Hematopoietic multipotent progenitor cell treated with erythropoietin and hydrocortisone succinate and interleukin-3 and kit ligand, for 15 days (in vitro differentiated cells): Measurements from ENCODE around the gene RORB.
"Not testable (repeated sequence)": the region's sequence is repeated elsewhere in the genome, so short reads cannot be mapped to it uniquely, and the experiment has no call there.

Source experiments
- DNase-seq: peaks from one replicate; pipeline ENCODE4 v3.0.0-alpha.2; 2015; ENCODE audit warnings: low spot score

The RORB gene

DNA sequence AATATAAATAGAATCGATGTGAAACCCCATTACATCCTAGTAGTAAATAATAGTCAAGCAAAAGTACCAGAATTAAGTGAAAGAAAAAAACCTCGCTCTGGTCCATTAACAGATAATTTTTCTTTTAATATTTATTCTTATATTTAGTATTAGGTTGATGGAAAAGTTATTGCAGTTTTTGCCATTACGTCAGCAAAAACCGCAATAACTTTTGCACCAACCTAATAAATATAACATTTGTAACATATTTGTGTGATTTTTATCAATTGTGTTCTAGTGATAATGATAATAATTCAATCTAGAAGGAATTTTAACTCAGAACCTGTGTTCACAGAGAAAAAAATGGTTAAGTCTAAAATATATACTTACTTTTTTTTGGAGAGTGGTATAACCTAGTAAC lies 16.1 kb downstream of the RORB start:
- DNase-seq, result no peak

DNA sequence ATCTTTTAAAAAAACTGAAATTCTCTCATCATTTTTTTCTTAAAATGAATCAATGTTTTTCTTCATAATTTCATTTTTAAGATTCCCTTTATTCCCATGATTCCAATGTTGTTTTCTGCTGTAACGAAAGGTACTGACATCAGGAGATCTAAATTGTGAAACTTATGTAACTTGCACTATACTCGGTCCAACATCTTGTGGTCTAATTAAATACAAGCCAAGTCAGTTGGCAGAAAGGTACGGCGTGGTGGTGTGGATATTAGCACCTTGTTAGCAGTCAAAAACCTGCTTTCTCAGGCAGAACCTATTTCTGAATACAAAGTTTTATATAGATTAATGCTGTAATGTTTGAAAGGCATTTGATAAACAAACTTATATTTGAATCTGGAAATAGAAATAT lies 20.1 kb downstream of the RORB start:
- no peak for DNase-seq

DNA sequence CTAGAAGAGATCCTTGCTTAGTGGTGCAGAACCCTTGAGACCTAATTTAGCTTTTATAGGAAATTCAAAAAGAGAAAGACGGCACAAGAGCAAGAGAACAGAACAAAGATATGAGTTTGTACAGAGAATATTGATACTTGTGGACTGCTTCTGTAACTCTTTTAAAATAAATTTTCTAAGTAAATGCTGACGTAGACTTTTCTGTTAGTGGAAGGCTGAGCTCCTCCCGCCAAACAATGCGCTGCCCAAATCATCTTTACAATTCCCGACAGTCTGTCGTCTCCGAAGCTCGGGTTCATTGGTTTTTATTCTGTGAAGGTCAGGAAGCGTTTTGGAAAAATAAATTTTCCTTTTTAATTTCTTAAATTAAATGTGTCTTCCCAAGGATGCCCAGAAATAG lies 22.3 kb downstream of the RORB start:
- DNase-seq, result no peak

DNA sequence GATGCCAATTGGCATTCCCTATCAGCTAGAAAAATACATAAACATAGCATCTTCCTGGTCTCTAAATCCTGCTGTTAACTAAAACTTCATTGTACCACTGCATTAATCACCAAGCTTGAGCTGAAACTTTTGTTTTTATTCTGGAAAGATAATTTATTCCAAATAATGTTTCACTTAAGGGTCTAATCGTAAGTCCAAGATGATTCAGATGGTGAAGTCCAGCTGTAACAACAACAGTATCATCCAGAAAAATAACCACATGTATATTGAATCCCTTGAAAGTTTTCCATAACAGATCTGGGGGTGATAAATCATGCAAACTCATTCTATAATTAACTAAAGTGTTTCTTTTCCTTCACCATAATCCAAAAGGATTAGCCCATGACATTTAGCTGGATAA lies 23.9 kb downstream of the RORB start:
- DNase-seq, result no peak

DNA sequence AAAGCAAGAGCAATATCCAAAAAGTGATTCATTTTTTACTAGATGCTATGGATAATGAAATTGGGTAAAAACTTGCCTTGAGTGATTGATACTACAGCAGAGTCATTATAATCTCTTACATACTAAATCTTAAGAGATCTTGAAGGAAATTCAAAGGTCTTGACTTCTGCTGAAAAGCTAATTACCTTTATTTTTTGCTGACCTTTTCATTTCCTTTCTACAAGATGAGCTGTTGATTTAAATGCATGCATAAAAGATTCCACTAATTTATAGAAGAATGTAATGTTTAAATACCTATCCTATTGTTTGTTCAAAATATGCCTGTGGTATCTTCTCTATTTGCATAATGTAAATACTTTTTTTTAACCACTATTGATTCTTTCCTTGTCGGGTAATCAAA lies 27.2 kb downstream of the RORB start:
- no peak for DNase-seq

DNA sequence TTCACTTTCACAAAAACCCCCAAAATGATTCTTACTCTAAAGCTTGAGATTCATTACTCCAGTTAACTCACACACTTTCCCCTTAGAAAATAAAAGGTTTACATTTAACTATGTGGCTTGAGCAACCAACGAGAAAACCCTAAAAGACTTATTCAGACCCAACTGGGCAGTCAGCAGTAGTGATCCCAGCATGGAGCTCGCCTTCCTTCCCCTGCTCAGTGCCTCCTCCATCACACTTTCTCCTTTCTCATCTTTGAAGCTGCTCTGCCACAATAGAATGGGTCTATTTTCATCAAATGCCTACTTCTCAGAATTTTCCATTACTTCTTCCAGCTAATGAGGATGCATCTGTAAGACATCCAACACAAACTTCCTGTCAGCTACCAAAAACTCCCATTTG lies 29.1 kb downstream of the RORB start:
- DNase-seq, result no peak

DNA sequence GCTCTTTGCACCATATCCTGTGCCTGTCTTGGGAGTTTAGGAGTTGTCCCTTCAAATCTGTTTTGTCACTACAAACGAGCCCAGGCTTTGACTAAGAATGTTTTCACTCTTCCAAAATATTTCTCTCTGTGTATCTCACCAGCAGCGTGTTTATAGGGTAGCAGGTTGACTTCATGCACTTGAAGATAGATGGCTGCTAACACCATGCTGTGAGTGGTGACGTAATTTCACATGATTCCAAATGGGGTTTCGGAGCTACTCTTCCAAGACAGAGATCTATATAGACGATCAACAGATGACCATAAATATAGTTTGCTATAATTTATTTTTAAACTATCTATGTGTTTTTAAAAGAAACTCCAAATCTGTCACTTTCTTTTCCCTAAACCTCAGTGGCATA lies 30.6 kb downstream of the RORB start:
- no peak for DNase-seq

DNA sequence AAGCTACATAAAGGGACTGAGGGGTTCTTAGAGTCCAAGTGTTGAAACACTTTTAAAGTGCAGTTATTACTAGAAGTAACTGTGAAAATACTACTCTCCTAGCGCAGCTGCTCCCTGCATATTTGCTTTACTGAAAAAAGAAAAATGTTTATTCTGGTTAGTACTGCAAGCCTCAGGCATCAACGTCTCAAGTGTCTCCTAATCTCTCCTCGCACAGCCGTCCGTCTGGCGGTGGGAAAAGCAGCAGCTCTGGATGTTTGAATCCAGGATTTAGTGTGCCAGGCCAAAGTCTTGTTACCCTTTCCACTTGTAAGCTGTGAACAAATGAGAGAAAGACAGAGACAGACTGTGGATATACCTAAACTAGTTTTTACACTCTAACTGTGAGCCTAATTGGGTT lies 31.1 kb downstream of the RORB start:
- DNase-seq, result no peak

DNA sequence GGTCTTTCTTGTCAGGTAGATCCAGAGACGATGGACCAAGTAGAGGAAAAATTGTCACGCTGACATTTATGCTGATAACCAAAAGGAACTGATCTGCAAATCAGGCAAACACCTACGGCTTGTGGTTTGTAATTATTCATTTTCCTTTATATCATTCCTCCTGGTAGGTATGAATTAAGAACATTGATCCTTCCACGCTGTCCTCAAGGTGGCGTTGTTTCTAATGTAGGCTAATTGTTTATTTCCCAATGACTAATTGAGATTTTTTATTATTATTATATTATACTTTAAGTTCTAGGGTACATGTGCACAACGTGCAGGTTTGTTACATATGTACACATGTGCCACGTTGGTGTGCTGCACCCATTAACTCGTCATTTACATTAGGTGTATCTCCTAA lies 33.3 kb downstream of the RORB start:
- DNase-seq, result not testable (repeated sequence)

DNA sequence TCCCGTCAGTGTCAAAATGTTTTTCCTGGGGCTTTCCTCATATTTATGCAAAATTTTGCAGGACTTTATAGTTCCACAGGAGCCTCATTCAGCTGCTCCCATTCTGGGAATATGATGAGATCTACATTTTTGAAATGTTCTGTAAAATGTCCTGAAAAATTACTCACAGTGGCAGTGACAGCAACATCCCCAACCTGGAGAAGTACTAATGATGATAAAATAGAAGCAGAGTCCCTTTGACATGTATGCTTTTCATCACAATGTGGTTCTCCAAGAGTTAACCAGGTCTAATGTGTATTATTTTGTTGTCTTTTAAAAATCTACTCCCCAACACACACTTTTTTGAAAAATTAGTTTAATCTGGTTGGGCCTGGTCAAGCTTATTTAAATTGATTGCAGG lies 36.1 kb downstream of the RORB start:
- DNase-seq, result no peak

DNA sequence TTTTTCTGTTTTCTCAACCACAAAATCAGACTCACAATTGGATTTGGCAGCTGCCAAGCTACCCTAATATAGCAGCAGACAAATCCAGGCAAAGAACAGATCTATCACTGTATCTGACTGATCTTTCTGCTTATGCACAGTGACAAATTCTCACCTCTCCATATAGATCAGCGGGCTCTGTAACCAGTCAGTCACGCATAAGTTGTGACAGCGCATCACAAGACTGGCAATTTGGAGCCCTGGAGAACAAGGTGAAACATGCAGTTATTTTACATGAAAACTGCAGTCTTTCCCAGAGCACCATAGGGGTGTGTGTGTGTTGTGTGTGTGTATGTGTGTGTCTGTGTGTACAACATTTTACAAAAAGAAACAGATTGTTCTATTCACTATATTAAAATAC lies 37.7 kb downstream of the RORB start:
- DNase-seq, result no peak

DNA sequence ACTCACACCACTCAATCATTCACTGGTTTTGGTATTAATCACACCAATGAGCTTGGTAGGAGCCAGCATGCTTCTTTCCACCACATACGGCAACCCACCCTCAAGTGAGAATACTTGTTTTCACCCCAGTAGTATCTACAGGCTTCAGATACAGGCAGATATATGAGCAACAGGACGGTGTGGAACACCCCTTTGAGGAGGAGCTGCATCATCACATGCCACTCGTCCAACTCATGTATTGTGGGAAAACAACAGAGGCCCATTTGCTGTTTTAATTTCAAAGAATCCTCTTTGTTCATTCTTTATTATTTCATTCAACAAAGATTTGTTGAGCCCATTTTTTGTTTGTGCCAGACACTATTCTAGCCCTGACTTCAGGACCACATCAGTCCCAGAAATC lies 46.0 kb downstream of the RORB start:
- no peak for DNase-seq

DNA sequence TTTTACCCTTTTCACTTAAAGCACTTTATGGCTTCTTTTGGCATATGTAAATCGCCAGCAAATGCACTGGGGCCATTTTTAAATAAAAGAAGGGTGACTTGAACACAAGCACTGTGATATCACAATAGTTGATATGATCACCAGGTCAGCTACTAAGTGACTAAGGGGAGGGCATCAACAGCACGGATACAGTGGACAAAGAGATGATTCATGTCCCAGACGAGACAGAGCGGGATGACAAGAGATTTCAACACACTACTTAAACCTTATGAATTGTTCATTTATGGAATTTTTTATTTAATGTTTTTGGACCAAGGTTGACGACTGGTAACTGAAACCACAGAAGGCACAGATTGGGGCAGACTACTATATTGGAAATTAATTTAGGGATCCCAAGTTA lies 54.1 kb downstream of the RORB start:
- DNase-seq, result no peak

DNA sequence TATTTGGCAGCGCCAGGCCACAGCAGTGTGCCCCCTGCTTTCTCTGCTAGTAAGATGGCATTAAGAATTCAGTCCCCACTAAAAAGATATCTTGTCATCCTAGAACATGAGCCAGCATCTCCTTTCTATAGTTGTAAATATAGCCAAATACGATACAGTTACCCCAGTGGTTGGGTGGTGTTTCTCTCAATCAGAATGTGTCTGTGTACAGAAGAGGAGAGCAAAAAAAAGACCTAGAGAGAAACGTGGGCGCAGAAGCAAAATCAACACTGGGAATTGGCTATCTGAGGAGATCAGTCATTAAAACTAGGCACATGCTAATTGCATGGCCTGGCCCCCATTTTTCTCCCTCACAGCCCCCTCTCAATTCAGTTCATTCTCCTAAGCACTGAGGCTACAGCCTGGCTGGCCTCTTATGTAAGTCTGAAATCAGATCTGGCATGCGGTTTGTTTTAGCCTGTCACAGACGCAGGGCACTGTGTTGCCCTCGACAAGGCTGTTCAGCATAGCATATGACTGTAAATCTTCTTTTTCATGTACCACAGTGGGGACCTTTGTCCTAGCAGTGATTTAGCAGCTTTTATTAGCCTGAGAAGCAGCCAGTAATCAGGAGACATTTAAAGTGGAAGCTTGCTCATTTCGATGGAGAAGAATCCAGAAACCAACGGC lies 57.8 kb downstream of the RORB start:
- DNase-seq, result no peak

DNA sequence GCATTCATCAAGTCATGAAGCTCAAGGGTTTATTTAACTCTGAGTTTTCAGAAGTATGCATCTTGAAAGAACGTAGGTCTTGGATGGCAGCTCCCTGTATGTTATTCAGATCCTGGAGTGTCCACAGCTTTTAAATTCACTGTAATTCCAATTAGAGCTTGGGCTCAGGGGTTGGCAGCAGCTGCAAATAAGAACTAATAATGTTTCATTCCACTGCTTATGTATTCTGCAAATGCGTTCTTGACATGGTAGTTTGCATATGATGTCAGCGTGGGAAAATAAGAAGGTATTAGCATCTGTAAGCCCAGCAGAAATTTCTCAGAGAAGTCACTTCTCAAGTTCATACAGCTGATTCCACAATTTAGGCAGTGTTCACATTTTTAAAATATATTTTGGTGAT lies 58.4 kb downstream of the RORB start:
- DNase-seq, result no peak

DNA sequence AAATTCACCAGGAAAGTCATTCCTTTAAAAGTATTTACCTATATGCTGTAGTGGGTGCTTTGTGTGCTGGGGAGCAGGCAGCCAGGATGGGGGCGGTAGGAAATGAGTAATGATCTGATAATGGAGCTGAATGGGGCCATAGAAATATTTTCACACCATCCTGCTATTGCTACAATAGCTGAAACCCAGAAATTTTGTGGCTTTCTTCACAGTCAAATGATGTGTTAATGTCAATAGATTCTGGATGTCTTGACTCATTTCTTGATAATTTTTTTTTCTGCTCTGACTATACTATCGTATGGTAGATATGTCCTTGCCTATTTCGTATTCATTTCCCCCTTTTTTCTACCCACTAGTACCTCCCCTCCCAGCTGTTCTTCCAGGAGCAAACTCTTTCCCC lies 59.5 kb downstream of the RORB start:
- DNase-seq, result no peak

DNA sequence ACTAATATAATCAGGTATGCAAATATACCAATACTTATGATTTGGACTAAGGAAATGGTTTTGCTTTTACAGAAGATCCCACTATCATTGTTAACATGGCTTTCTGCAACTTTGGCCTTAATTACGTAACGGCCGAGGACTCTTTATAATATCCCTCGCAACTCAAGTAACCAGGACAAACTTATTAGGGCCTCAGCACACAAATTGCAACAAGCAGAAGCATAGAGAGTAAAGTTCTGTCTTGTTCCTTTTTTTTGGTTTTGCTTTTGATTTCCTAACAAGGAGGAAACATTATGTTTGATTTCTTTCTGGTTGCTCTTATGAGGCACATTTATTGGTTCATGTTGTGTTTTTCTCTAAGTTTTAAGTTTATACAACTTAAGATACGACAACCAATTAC lies 60.4 kb downstream of the RORB start:
- no peak for DNase-seq

DNA sequence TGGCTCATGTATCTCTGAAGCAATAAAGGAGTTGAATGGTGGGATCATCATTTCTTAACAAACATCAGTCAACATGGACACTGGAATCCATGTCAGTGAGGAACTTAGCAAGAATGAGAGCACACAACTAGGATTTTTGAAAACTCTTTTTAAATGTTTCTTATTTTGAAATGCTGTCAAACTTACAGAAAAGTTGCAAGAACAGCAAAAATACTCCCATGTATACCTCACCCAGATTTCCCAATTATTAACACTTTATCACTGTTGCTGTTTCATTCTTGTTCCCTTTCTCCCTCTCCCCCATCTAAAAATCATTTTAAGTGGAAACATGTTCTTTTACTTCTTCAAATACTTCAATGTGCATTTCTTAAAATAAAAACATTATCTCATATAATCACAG lies 65.5 kb downstream of the RORB start:
- DNase-seq, result no peak

DNA sequence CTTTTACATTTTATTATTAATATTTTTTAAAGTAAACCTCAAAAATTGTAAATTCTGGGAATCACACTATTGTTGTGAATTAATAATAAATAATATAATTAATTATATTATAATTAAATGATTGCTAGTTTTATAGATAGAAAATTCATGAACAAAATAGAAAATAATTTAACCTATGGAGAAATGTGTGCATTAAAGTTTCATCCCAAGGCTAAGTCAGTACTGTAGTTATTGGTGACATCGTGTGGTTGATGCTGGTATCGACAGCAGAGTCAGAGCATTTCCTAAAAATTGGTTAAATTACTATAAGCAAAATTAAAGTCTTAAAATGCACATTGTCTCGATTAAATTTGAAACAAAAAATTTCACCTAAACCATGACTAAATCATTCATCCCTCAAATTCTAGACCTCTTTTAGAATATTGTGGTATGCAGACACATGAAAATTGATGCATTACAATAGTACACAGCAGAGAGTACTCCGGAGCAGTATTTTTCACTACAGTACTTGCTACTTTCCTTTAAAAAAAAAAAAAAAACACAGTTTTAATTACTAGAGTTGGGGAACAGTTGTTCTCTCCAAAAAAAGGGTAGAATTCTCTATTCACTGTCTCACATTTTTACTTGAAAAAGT lies 73.9 kb downstream of the RORB start:
- no peak for DNase-seq

DNA sequence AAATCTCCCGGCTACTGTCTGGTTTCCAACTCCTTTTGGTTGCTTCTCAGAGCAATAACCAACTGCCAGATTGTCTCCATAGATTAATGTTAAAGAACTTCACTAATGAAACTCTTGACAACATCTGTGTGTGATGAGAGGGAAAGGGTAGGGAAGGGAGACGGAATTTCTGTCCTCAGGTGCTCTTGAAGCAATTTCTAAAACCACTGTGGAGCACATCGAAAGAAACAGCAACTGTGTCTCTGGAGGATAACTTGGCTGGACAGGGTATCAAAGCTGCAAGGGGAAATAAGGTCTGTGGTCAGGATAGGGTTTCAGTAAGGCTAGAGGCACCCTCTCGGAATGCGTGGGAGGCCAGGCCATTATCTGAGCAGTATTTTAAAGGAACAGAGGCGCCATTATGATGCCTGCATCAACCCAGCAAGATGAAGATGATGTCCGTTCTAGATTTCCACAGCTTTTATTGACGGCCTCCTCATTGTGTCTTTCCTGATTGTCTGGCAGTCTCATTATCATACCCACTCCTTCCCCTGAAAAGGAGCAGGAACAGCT lies 76.6 kb downstream of the RORB start:
- DNase-seq, result no peak

DNA sequence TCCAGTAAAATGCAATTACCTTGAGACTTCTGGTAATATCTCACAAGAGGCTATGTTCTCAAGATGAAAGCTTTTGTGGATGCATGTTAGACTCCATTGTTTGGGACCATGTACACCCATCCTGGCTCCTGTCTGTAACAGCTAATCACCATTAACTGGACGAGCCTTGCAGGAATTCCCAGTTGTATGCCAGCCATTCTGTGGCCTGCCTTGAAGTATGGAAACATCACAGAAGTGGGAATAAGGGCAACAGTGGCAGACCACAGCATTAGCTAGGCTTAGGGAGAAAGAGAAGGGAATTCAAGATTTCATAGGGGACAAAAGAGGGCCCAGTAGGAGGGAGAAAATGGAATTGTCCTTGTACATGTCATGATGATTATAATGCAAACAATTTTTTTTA lies 79.0 kb downstream of the RORB start:
- no peak for DNase-seq

DNA sequence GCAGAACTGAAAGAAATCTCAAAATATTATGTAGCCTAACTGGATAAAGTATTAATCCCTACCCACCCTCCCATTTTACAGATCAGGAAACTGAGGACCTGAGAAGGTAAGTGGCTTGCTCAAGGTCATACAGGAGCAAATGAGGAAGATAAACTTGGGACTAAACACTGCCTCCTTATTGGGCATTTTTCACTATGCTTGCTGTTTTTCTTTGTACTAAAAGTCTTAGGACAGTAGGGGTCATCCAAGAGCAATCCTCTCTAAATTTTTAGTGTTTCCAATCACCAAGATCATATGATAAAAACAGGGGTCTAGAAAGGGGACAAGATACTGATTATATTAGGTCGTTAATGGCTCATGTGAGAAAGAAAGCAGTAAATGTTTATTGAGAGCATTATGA lies 80.8 kb downstream of the RORB start:
- DNase-seq, result no peak

DNA sequence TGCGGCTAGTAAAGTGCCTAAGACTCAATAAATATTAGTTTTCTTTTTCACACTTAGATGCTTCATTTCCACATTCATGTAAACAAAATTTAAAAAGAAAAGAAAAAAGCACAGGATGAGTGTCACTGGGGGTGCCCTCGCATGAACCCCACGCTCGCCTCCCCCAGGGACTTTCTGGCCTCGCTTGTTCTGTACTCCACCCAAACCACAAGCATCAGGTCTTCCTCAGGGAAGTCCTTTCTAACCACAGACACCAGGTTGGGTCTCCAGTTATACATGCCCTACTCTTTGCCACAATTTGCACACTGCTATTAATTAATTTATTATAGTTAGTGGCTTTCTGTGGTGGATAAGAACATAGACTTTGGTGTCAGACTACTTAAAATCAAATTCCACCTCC lies 92.4 kb downstream of the RORB start:
- no peak for DNase-seq

DNA sequence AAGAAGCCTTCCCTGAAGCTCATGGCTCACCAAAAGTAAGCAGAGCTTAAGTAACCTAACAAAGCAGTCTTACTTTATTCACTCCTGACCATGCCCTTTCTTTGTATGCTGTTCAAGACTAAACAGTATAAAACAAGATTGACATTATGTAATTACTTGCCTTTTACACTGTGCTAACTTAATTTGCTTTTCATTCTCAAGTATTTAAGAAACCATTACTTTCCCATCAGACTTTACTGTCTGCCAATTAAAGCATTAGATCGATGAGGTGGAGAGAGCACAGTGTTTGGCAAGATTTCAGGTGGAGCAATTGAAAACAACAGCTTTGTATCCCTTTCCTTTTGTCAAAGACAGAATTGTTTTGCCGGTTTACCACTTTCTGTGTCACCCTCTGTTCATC lies 98.2 kb downstream of the RORB start:
- no peak for DNase-seq
